ENCODE data around the gene EPB41L4B. TPM values are rescaled to one million over a fixed set of nuclear protein-coding genes. Genes with fewer than 3 reads are reported as not detected.
"Not testable (repeated sequence)": the region's sequence is repeated elsewhere in the genome, so short reads cannot be mapped to it uniquely, and the experiment has no call there.

EPB41L4B gene
- total RNA-seq, 2 donors from 2014 or later, result 0.27 to 1.1 TPM

GRCh38 chr9:109133533-109133932 is 187.3 kb downstream of the EPB41L4B start:
- Histone ChIP-seq H3K4me3 (no peak overlapping the region), H3K36me3 (no peaks in the 10 kb centered on the region), H3K27me3 (replicated peaks; ENCODE audit: insufficient read depth) (no peaks in the 10 kb centered on the region), H3K9me3 (no peaks in the 10 kb centered on the region), H3K4me1 (ENCODE audit: control insufficient read depth in 1 of 2, low read depth in 2 of 2) (no peaks in the 10 kb centered on the region), H3K27ac (no peak overlapping the region)
- DNase-seq (ENCODE audit: low spot score), result no peak
- no peak for TF ChIP-seq CTCF (IDR thresholded peaks at IDR 0.05)
- ATAC-seq (ENCODE audit: insufficient number of reproducible peaks, low FRiP score, low read depth), result no peak

DNA sequence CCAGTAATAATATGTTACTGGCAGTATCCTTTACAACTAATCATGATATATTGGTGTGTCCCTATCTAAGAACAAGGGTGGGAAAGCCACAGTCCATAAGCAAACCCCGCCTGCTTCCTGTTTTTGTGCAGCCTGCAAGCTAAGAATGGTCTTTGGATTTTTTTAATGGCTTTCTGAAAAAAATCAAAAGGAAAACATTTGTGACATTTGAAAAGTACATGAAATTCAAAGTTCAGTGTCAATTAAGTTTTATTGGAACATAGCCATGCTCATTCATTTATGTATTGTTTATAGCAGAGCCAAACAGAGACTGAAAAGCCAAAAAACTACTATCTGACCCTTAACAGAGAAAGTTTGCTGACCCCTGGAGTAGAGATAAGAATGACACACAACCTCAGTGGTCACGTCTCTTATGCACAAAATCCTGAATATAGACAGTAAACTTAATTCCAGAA is 188.3 kb downstream of the EPB41L4B start:
- no peak overlapping the region for H3K4me3 ChIP-seq
- TF ChIP-seq CTCF (IDR thresholded peaks at IDR 0.05), result no peak
- ATAC-seq (ENCODE audit: insufficient number of reproducible peaks, low FRiP score, low read depth) (no peak), DNase-seq (ENCODE audit: low spot score) (no peak)
- no peaks in the 10 kb centered on the region for H3K9me3 ChIP-seq
- no peaks in the 10 kb centered on the region for H3K36me3 ChIP-seq
- H3K4me1 ChIP-seq (ENCODE audit: control insufficient read depth in 1 of 2, low read depth in 2 of 2), result no peaks in the 10 kb centered on the region
- no peaks in the 10 kb centered on the region for H3K27me3 ChIP-seq (replicated peaks; ENCODE audit: insufficient read depth)
- no peak overlapping the region for H3K27ac ChIP-seq

- TF ChIP-seq CTCF (IDR thresholded peaks at IDR 0.05), result no peak
- H3K27ac ChIP-seq, result no peak overlapping the region
Observed at GRCh38 chr9:109129470-109130197, 191.2 kb downstream of the EPB41L4B start.

DNA sequence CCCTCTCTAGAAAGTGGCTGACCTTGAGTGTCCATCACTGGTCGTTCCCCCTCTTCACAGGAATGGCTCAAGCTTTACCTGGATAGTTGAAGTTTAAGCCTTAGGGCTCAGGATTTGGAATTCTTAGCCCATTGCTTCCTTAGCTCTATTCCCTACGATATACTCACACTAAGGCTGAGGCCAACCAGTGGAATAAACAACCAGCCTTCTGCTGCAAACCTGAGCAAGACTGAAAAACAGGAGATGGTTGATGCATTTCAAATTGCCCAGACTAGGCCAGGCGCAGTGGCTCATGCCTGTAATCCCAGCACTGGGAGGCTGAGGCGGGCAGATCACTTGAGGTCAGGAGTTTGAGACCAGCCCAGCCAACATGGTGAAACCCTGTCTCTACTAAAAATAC is 194.2 kb downstream of the EPB41L4B start:
- not testable (repeated sequence) for ATAC-seq (ENCODE audit: insufficient number of reproducible peaks, low FRiP score, low read depth); H3K9me3 ChIP-seq; DNase-seq (ENCODE audit: low spot score)

More at GRCh38 chr9:109129470-109130197, 191.2 kb downstream of the EPB41L4B start:
- no peaks in the 10 kb centered on the region for H3K27me3 ChIP-seq (replicated peaks; ENCODE audit: insufficient read depth)
- no peaks in the 10 kb centered on the region for H3K4me1 ChIP-seq (ENCODE audit: control insufficient read depth in 1 of 2, low read depth in 2 of 2)
- H3K9me3 ChIP-seq, result no peaks in the 10 kb centered on the region
- DNase-seq (ENCODE audit: low spot score), result no peak
- H3K4me3 ChIP-seq, result no peak overlapping the region
- no peaks in the 10 kb centered on the region for H3K36me3 ChIP-seq
- no peak for ATAC-seq (ENCODE audit: insufficient number of reproducible peaks, low FRiP score, low read depth)

GRCh38 chr9:109124121-109124520 is 196.7 kb downstream of the EPB41L4B start:
- Histone ChIP-seq H3K27me3 (replicated peaks; ENCODE audit: insufficient read depth) (no peaks in the 10 kb centered on the region), H3K9me3 (no peaks in the 10 kb centered on the region), H3K27ac (no peak overlapping the region), H3K4me3 (no peak overlapping the region), H3K36me3 (no peaks in the 10 kb centered on the region), H3K4me1 (ENCODE audit: control insufficient read depth in 1 of 2, low read depth in 2 of 2) (peaks cover 0 to 4% of the 10 kb centered on the region in 2 donors)
- DNase-seq (ENCODE audit: low spot score) (no peak), ATAC-seq (ENCODE audit: insufficient number of reproducible peaks, low FRiP score, low read depth) (no peak)
- TF ChIP-seq CTCF (IDR thresholded peaks at IDR 0.05), result no peak

More for the DNA sequence above, 194.2 kb downstream of the EPB41L4B start:
- H3K4me1 ChIP-seq (ENCODE audit: control insufficient read depth in 1 of 2, low read depth in 2 of 2); H3K27me3 ChIP-seq (replicated peaks; ENCODE audit: insufficient read depth); H3K27ac ChIP-seq; H3K36me3 ChIP-seq; H3K4me3 ChIP-seq: not testable (repeated sequence)

Data from thoracic aorta (tissue), 2 donors.